ENCODE measurements around the gene PLA2G4D. TPM values are rescaled to one million over a fixed set of nuclear protein-coding genes. Genes with fewer than 3 reads are reported as not detected.

The PLA2G4D gene
- total RNA-seq, 1 donor from 2014 or later: not detected

- no peak overlapping the region for H3K27ac Mint-ChIP-seq (ENCODE audit: unreplicated experiment)
- TF ChIP-seq CTCF (IDR thresholded peaks at IDR 0.05): no peak
- H3K4me3 Mint-ChIP-seq (ENCODE audit: unreplicated experiment): no peak overlapping the region
- no peaks in the 10 kb centered on the region for H3K4me1 Mint-ChIP-seq (ENCODE audit: low read depth)
- no peaks in the 10 kb centered on the region for H3K36me3 Mint-ChIP-seq (ENCODE audit: low read depth)
- H3K27me3 Mint-ChIP-seq (ENCODE audit: low read depth): peaks cover 41% of the 10 kb centered on the region
- H3K9me3 Mint-ChIP-seq (ENCODE audit: low read depth): peaks cover 4% of the 10 kb centered on the region
- DNase-seq (ENCODE audit: low spot score): no peak
These were observed 24.5 kb upstream of the PLA2G4D start for GRCh38 chr15:42118650-42119445.

GRCh38 chr15:42111924-42112323, 17.6 kb upstream of the PLA2G4D start:
- no peaks in the 10 kb centered on the region for H3K4me1 Mint-ChIP-seq (ENCODE audit: low read depth)
- H3K27ac Mint-ChIP-seq (ENCODE audit: unreplicated experiment): no peak overlapping the region
- H3K4me3 Mint-ChIP-seq (ENCODE audit: unreplicated experiment): no peak overlapping the region
- H3K36me3 Mint-ChIP-seq (ENCODE audit: low read depth): peaks cover 5% of the 10 kb centered on the region
- no peak for DNase-seq (ENCODE audit: low spot score)
- peaks cover 34% of the 10 kb centered on the region for H3K27me3 Mint-ChIP-seq (ENCODE audit: low read depth)
- no peak for TF ChIP-seq CTCF (IDR thresholded peaks at IDR 0.05)
- peaks cover 25% of the 10 kb centered on the region for H3K9me3 Mint-ChIP-seq (ENCODE audit: low read depth)

GRCh38 chr15:42110367-42110766, 16.0 kb upstream of the PLA2G4D start:
- Mint-ChIP-seq H3K27me3 (ENCODE audit: low read depth) (peaks cover 31% of the 10 kb centered on the region), H3K27ac (ENCODE audit: unreplicated experiment) (no peak overlapping the region)
- no peak for TF ChIP-seq CTCF (IDR thresholded peaks at IDR 0.05)

GRCh38 chr15:42108806-42109205, 14.4 kb upstream of the PLA2G4D start:
- Mint-ChIP-seq H3K27me3 (ENCODE audit: low read depth) (peaks cover 25% of the 10 kb centered on the region), H3K27ac (ENCODE audit: unreplicated experiment) (no peak overlapping the region), H3K9me3 (ENCODE audit: low read depth) (peaks cover 21% of the 10 kb centered on the region), H3K4me1 (ENCODE audit: low read depth) (no peaks in the 10 kb centered on the region), H3K36me3 (ENCODE audit: low read depth) (peaks cover 5% of the 10 kb centered on the region), H3K4me3 (ENCODE audit: unreplicated experiment) (no peak overlapping the region)
- no peak for DNase-seq (ENCODE audit: low spot score)
- no peak for TF ChIP-seq CTCF (IDR thresholded peaks at IDR 0.05)

More at GRCh38 chr15:42110367-42110766, 16.0 kb upstream of the PLA2G4D start:
- H3K9me3 Mint-ChIP-seq (ENCODE audit: low read depth): peaks cover 21% of the 10 kb centered on the region
- no peaks in the 10 kb centered on the region for H3K4me1 Mint-ChIP-seq (ENCODE audit: low read depth)
- H3K36me3 Mint-ChIP-seq (ENCODE audit: low read depth): peaks cover 5% of the 10 kb centered on the region
- no peak overlapping the region for H3K4me3 Mint-ChIP-seq (ENCODE audit: unreplicated experiment)
- no peak for DNase-seq (ENCODE audit: low spot score)

- H3K27me3 Mint-ChIP-seq (ENCODE audit: low read depth): peaks cover 25% of the 10 kb centered on the region
- H3K9me3 Mint-ChIP-seq (ENCODE audit: low read depth): peaks cover 15% of the 10 kb centered on the region
- peaks cover 5% of the 10 kb centered on the region for H3K36me3 Mint-ChIP-seq (ENCODE audit: low read depth)
- no peak for TF ChIP-seq CTCF (IDR thresholded peaks at IDR 0.05)
- DNase-seq (ENCODE audit: low spot score): no peak
- no peak overlapping the region for H3K4me3 Mint-ChIP-seq (ENCODE audit: unreplicated experiment)
- H3K27ac Mint-ChIP-seq (ENCODE audit: unreplicated experiment): no peak overlapping the region
- no peaks in the 10 kb centered on the region for H3K4me1 Mint-ChIP-seq (ENCODE audit: low read depth)
These were observed 13.8 kb upstream of the PLA2G4D start for GRCh38 chr15:42108189-42108588.

Data from chondrocyte (in vitro differentiated cells).